Naive B cell (primary cell): ENCODE data around the gene ZNF446. TPM values are rescaled to one million over a fixed set of nuclear protein-coding genes. Genes with fewer than 3 reads are reported as not detected.
A peak's percentile ranks its signal among the peaks of the same experiment; 100 is the strongest.
"Not testable (repeated sequence)": the region's sequence is repeated elsewhere in the genome, so short reads cannot be mapped to it uniquely, and the experiment has no call there.

ENCODE experiments used
- ATAC-seq, 2 donors: fragments of 150-1000 bp; cut with Tn5 transposase; 2 replicates each; pipeline ENCODE4 v1.10.0; 2021; ENCODE audit warnings: low read depth in 2 of 2, mild to moderate bottlenecking in 2 of 2, moderate library complexity in 2 of 2
- DNase-seq: peaks from one replicate; pipeline ENCODE4 v3.0.0; 2022
- H3K27ac Mint-ChIP-seq, 6 donors: one replicate each; pipeline ENCODE4 v1.8.0; 2020 to 2022; ENCODE audit warnings: mild to moderate bottlenecking in 6 of 6, mixed read lengths in 6 of 6, moderate library complexity in 5 of 6, inconsistent platforms in 2 of 6
- H3K27me3 Mint-ChIP-seq, 3 donors: one replicate each; pipeline ENCODE4 v1.8.0; 2021 to 2022; ENCODE audit warnings: mixed read lengths in 3 of 3, mild to moderate bottlenecking in 1 of 3
- H3K36me3 Mint-ChIP-seq, 2 donors: one replicate each; pipeline ENCODE4 v1.8.0; 2020 to 2022; ENCODE audit warnings: mixed read lengths in 2 of 2, inconsistent platforms in 1 of 2, mild to moderate bottlenecking in 1 of 2
- H3K4me1 Mint-ChIP-seq, 3 donors: one replicate each; pipeline ENCODE4 v1.8.0; 2020 to 2022; ENCODE audit warnings: mixed read lengths in 3 of 3, inconsistent platforms in 1 of 3, mild to moderate bottlenecking in 1 of 3, moderate library complexity in 1 of 3
- H3K4me3 Mint-ChIP-seq, 8 donors: one replicate each; pipeline ENCODE4 v1.8.0; 2020 to 2022; ENCODE audit warnings: mild to moderate bottlenecking in 8 of 8, mixed read lengths in 8 of 8, moderate library complexity in 8 of 8, inconsistent platforms in 2 of 8
- H3K9me3 Mint-ChIP-seq, 7 donors: one replicate each; pipeline ENCODE4 v1.8.0; 2020 to 2022; ENCODE audit warnings: mixed read lengths in 7 of 7, mild to moderate bottlenecking in 5 of 7, inconsistent platforms in 2 of 7, moderate library complexity in 1 of 7
- polyA plus RNA-seq, 6 donors: library from polyadenylated mRNA; unstranded; fragments of 300-500 nt; fragmentation: Illumina TruSeq; gene quantifications; one replicate each; pipeline ENCODE4 v1.2.3, GENCODE V29; 2021; ENCODE audit warnings: low read depth in 6 of 6

Gene ZNF446
- polyA plus RNA-seq, 6 donors from 2014 or later, result 4.1 to 6.2 (median 5.0) TPM

DNA sequence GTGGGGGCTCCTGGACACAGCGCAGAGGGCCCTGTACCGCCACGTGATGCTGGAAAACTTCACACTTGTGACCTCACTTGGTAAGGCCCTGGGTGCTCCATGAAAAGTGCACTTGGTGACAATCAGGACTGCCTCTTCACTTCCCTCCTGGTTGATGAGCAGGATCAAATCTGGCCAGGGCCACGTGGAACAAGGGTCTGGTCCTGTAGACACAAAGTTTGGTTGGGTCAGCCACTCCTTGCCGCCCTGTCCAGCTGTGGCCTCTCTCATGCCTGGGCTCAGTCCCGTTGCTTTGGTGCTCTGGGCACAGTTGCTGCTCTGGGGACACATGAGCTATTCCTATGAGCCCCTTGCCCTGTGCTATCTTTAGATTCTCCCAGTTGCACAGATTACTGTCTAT is 22.4 kb upstream of the ZNF446 start:
- Mint-ChIP-seq H3K36me3 (peaks cover 0 to 20% of the 10 kb centered on the region in 2 donors), H3K9me3 (peaks cover 0 to 6% (median 0%) of the 10 kb centered on the region in 7 donors), H3K27ac (no peak overlapping the region), H3K4me3 (peak overlapping the region in 4 of 8 donors; percentile 38 to 80 (median 53)), H3K27me3 (no peaks in the 10 kb centered on the region), H3K4me1 (peaks cover 18 to 21% (median 20%) of the 10 kb centered on the region in 3 donors)
- ATAC-seq (no peak), DNase-seq (no peak)

DNA sequence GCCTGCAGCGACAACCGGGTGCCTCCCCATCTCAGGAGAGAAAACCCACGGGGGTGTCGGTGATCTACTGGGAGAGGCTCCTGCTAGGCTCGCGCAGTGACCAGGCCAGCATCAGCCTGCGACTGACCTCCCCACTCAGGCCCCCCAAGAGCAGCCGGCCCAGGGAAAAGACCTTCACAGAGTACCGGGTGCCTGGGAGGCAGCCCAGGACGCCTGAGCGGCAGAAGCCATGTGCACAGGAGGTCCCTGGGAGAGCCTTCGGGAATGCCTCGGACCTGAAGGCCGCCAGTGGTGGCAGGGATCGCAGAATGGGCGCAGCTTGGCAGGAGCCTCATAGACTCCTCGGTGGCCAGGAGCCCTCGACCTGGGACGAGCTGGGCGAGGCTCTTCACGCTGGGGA is 20.8 kb upstream of the ZNF446 start:
- no peaks in the 10 kb centered on the region for H3K27me3 Mint-ChIP-seq
- ATAC-seq (no peak), DNase-seq (no peak)
- peaks cover 0 to 2% (median 0%) of the 10 kb centered on the region in 7 donors for H3K9me3 Mint-ChIP-seq
- H3K4me1 Mint-ChIP-seq, result peaks cover 18 to 24% (median 21%) of the 10 kb centered on the region in 3 donors
- H3K27ac Mint-ChIP-seq, result no peak overlapping the region
- peaks cover 0 to 21% of the 10 kb centered on the region in 2 donors for H3K36me3 Mint-ChIP-seq
- peak overlapping the region in 1 of 8 donors; percentile 80 for H3K4me3 Mint-ChIP-seq

DNA sequence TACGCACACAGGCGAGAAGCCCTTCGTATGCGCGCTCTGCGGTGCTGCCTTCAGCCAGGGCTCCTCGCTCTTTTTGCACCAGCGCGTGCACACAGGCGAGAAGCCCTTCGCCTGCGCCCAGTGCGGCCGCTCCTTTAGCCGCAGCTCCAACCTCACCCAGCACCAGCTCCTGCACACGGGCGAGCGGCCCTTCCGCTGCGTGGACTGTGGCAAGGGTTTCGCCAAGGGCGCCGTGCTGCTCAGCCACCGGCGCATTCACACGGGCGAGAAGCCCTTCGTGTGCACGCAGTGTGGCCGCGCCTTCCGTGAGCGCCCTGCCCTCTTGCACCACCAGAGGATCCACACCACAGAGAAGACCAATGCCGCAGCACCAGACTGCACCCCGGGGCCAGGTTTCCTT is 20.0 kb upstream of the ZNF446 start:
- H3K4me1 Mint-ChIP-seq, result peaks cover 12 to 16% (median 13%) of the 10 kb centered on the region in 3 donors
- no peaks in the 10 kb centered on the region for H3K27me3 Mint-ChIP-seq
- H3K27ac Mint-ChIP-seq, result no peak overlapping the region
- H3K9me3 Mint-ChIP-seq, result peaks cover 0 to 2% (median 0%) of the 10 kb centered on the region in 7 donors
- H3K4me3 Mint-ChIP-seq, result no peak overlapping the region
- H3K36me3 Mint-ChIP-seq, result peaks cover 0 to 21% of the 10 kb centered on the region in 2 donors
- DNase-seq (no peak), ATAC-seq (no peak)

DNA sequence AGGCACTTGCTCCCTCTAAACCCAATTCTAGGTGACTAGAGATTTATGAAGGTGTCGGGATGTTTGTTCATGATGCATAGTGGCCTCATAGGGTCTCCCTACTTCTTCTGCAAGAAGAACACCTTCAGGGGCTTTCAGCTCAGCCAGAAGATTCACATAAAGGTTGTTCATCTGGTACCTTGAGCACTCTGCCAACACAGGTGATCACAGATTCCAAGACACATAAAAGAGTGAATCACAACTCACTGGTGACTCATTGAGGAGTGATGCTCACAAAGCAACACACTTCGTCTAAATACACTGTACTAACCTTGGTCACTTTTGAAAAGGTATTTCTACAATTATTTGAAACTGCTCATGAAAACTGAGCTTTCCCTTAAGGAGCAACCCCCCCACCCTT is 16.1 kb upstream of the ZNF446 start:
- DNase-seq (no peak), ATAC-seq (no peak)
- Mint-ChIP-seq H3K4me3 (no peak overlapping the region), H3K4me1 (peaks cover 0 to 11% (median 4%) of the 10 kb centered on the region in 3 donors), H3K27ac (peak overlapping the region in 1 of 6 donors; percentile 32), H3K27me3 (no peaks in the 10 kb centered on the region), H3K9me3 (peaks cover 0 to 2% (median 0%) of the 10 kb centered on the region in 7 donors), H3K36me3 (peaks cover 0 to 13% of the 10 kb centered on the region in 2 donors)

DNA sequence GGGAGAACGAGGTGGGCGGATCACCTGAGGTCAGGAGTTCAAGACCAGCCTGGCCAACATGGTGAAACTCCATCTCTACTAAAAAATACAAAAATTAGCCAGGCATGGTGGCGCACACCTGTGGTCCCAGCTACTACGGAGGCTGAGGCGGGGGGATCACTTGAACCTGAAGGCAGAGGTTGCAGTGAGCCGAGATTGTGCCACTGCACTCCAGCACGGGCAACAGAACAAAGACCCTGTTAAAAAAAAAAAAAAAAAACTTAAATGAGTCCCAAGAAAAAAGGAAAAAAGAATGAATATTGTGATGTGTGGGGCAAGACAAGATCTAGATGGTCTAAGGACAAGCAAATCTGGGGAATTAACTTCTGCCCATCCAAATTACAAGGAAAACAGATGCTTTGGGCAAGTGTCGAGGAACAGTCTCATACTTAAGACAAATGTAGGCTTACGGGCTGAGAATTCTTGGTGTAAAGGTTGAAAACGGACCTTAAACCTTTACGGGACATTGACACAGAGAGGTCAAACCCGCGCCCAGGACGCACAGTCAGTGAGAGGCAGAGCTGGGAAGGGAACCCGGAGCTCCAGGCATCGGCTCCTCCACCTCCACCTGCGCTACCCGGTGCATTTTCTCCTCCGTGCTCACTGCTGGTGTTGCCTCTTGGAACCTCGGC is 9.9 kb upstream of the ZNF446 start:
- H3K36me3 Mint-ChIP-seq, result no peaks in the 10 kb centered on the region
- DNase-seq, result no peak
- H3K4me1 Mint-ChIP-seq, result peaks cover 19 to 41% (median 19%) of the 10 kb centered on the region in 3 donors
- ATAC-seq, result peak; percentile 3 to 8
- H3K27me3 Mint-ChIP-seq, result no peaks in the 10 kb centered on the region
- no peaks in the 10 kb centered on the region for H3K9me3 Mint-ChIP-seq
- peak overlapping the region in 3 of 6 donors; percentile 74 to 91 (median 86) for H3K27ac Mint-ChIP-seq
- H3K4me3 Mint-ChIP-seq, result peak overlapping the region; percentile 84 to 93 (median 88)

DNA sequence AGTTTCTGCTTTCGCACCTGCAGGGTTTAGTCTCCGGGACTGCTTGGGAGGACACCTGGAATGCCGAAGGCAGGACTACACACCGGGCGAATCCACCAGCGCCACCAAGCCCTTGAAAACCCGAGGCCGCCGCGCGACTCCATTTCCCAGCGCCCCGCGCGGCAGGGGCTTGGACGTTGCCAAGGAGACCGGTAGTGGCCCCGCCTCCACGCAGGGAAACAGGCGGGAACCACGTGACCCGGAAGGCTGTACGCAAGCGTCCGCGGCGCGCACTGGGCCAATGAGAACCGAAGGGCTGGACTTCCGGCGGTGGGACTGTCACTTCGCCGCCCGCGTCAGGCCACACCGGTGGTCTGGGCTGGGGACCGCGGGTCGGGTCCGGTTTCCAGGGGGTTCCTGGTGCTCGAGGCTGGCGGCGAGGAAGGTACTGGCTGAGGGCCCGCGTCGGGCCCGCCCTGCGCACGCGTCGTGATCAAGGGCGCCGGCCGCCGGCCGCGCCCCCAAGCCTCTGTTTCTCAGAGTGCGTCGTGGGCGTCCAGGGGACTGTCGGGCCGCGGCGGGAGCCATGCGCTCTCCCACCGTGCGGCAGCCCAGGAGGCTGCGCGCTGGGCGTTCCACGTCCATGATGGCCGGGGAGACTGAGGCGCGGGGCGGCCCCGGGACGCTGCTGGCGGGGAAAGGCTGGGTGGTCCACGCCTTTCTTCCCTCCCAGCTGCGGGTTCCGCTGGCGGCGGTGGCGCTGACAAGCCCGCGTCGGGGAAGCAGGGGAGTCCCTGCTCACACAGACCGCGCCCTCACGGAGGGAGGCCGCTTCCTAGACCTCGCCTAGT is 9.2 kb upstream of the ZNF446 start, which contains the start of gene ZNF324:
TSS of gene ZNF324 (plus strand) at position 321 of the 830 bp plus-strand sequence. CDS start 2,106 bp downstream, outside the sequence.
- DNase-seq, result peak; percentile 95
- peak within 1 kb of the TSS; percentile 67 to 95 (median 80) for H3K27ac Mint-ChIP-seq
- H3K27me3 Mint-ChIP-seq, result no peaks in the 10 kb centered on the region
- H3K36me3 Mint-ChIP-seq, result no peaks in the 10 kb centered on the region
- H3K9me3 Mint-ChIP-seq, result no peaks in the 10 kb centered on the region
- peak within 1 kb of the TSS; percentile 84 to 94 (median 88) for H3K4me3 Mint-ChIP-seq
- peak; percentile 96 to 97 for ATAC-seq
- peaks cover 19 to 41% (median 19%) of the 10 kb centered on the region in 3 donors for H3K4me1 Mint-ChIP-seq

DNA sequence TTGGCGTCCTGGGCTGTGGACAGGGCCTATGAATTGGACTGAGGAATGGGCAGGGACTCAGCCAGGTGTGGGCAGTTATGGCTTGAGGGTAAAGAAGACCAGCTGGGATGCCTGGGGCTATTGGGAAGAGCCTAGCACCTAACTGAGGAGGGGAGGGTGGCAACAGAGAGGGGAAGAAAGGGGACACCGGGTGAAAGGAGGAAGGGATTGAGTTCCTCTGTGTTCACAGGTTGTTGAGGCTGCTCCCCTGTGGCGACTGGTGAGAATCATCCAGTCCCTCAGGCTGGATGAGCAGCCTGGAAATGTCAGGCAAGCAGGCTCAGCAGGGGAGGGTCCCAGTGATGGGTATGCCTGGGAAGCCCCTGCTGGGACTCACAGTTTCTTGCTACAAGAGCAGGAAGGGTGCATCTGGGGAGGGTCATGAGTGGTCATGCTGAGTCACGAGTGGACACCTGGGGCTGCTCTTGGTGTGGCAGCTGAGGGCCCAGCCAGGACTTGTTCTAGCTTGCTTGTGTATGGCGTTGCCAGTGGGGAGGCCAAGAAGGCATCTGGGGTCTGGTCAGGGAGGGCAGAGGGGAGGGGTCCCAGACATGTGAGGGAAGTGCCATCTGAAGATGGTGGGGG is 7.8 kb upstream of the ZNF446 start:
- H3K27ac Mint-ChIP-seq, result peak overlapping the region in 4 of 6 donors; percentile 57 to 86 (median 76)
- H3K27me3 Mint-ChIP-seq, result no peaks in the 10 kb centered on the region
- no peaks in the 10 kb centered on the region for H3K9me3 Mint-ChIP-seq
- H3K4me3 Mint-ChIP-seq, result peak overlapping the region; percentile 43 to 94 (median 86)
- H3K36me3 Mint-ChIP-seq, result no peaks in the 10 kb centered on the region
- ATAC-seq (no peak), DNase-seq (no peak)
- H3K4me1 Mint-ChIP-seq, result peaks cover 19 to 41% (median 19%) of the 10 kb centered on the region in 3 donors

DNA sequence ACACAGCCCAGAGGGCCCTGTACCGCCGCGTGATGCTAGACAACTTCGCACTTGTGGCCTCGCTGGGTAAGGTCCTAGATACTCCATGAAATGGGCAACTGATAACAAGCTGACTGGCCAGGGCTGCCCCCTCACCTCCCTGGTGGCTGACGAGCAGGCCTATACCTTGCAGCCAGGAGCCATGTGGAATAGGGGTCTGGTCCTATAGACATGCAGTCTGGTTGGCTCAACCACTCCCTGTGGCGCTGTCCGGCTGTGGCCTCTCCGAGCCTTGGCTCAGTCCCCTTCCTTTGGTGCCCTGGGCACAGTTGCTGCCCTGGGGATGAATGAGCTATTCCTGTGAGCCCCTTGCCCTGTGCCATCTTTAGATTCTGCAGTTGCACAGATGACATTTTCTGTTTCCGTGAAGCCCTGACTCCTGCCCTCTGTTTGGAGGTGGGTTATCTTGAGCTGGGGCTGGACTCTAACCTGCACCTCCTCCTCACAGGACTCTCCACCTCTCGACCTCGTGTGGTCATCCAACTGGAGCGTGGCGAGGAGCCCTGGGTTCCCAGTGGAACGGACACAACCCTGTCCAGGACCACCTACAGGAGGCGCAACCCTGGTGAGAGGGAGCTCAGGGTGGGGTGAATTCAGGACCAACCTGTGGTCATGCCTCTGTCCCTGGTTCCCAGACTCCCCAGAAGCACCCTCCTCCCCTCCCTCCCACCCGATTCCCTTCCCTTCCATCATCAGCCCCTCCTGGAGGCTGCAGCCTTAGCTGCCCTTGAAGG is 6.7 kb upstream of the ZNF446 start:
- H3K9me3 Mint-ChIP-seq, result no peaks in the 10 kb centered on the region
- H3K27ac Mint-ChIP-seq, result no peak overlapping the region
- ATAC-seq (no peak), DNase-seq (no peak)
- H3K4me3 Mint-ChIP-seq, result peak overlapping the region in 6 of 8 donors; percentile 5 to 94 (median 73)
- peaks cover 19 to 40% (median 19%) of the 10 kb centered on the region in 3 donors for H3K4me1 Mint-ChIP-seq
- H3K27me3 Mint-ChIP-seq, result no peaks in the 10 kb centered on the region
- no peaks in the 10 kb centered on the region for H3K36me3 Mint-ChIP-seq

DNA sequence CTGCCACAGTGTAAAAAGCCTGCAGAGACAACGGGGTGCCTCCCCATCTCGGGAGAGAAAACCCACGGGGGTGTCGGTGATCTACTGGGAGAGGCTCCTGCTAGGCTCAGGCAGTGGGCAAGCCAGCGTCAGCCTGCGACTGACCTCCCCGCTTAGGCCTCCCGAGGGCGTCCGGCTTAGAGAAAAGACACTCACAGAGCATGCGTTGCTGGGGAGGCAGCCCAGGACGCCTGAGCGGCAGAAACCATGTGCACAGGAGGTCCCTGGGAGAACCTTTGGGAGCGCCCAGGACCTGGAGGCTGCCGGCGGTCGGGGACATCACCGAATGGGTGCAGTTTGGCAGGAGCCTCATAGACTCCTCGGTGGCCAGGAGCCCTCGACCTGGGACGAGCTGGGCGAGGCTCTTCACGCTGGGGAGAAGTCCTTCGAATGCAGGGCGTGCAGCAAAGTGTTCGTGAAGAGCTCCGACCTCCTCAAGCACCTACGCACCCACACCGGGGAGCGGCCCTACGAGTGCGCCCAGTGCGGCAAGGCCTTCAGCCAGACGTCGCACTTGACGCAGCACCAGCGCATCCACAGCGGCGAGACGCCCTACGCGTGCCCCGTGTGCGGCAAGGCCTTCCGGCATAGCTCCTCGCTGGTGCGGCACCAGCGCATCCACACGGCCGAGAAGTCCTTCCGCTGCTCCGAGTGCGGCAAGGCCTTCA is 5.2 kb upstream of the ZNF446 start:
- peaks cover 19 to 44% (median 19%) of the 10 kb centered on the region in 3 donors for H3K4me1 Mint-ChIP-seq
- not testable (repeated sequence) for H3K27me3 Mint-ChIP-seq, ATAC-seq, H3K27ac Mint-ChIP-seq, H3K36me3 Mint-ChIP-seq, DNase-seq, H3K9me3 Mint-ChIP-seq
- H3K4me3 Mint-ChIP-seq, result peak overlapping the region in 2 of 8 donors; percentile 51 to 82

DNA sequence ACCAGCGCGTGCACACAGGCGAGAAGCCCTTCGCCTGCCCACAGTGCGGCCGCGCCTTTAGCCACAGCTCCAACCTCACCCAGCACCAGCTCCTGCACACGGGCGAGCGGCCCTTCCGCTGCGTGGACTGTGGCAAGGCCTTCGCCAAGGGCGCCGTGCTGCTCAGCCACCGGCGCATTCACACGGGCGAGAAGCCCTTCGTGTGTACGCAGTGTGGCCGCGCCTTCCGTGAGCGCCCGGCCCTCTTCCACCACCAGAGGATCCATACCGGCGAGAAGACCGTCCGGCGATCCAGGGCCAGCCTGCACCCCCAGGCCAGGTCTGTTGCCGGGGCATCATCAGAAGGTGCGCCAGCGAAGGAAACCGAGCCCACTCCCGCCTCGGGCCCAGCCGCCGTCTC is 4.4 kb upstream of the ZNF446 start:
- Mint-ChIP-seq H3K27ac (no peak overlapping the region), H3K4me1 (peaks cover 19 to 40% (median 19%) of the 10 kb centered on the region in 3 donors), H3K4me3 (no peak overlapping the region), H3K36me3 (no peaks in the 10 kb centered on the region), H3K27me3 (no peaks in the 10 kb centered on the region), H3K9me3 (no peaks in the 10 kb centered on the region)
- DNase-seq (no peak), ATAC-seq (no peak)

DNA sequence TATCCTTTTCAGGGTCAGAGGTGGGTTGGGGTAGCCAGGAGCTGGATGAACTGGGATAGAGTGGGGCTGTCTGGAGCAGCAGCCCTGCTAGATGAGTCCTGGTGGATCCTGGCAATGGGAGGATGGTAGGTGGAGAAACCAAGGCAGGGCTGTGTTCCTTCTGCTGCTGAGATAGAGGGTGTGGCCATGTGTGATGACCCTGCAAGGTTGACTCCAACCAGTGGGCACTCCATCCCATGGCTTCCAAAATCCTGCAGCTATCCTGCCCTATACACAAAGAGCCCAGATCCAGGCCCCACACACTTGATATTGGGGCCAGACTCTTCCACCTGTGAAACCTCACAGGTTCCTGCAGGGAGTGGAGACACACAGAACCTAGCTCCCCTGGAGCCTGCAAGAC is 2.4 kb upstream of the ZNF446 start:
- Mint-ChIP-seq H3K36me3 (no peaks in the 10 kb centered on the region), H3K9me3 (no peaks in the 10 kb centered on the region), H3K27me3 (no peaks in the 10 kb centered on the region), H3K27ac (peak overlapping the region in 2 of 6 donors; percentile 19 to 95), H3K4me3 (peak overlapping the region in 4 of 8 donors; percentile 41 to 97 (median 82)), H3K4me1 (peaks cover 9 to 35% (median 14%) of the 10 kb centered on the region in 3 donors)
- ATAC-seq (no peak), DNase-seq (no peak)

DNA sequence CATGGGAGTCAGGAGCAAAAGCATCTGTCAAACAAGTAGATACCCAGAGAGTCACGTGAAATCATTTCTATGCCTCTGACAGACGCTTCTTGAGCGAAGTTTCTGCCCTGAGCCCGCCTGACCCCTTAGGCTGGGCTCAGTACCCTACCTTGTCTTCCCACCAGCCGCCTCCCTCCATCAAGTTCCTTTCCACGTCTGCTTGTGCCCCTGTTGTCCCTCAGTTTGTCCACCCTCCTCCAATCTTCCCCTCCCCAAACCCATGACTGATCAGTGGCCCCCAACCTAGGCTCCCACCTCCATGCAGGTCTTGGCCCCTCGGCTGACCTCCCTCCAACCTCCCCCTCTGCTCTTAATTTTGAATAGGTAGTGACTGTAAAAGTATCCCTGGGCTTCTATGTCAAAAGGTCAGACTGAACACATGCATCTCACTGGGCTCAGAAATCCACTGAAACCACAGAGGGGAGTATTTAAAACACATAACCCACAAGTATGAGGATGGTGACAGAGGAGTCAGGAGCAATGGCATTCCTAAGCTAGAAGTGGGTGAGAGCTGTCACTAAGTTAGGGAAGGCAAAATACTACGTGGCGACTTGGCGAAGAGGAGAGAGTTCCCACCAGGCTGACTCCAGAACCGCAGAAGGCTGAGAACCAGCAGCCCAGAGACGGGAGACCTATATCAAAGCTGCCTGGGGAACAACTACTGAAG is 1.7 kb upstream of the ZNF446 start:
- H3K9me3 Mint-ChIP-seq, result no peaks in the 10 kb centered on the region
- H3K4me3 Mint-ChIP-seq, result peak overlapping the region in 6 of 8 donors; percentile 2 to 97 (median 80)
- H3K36me3 Mint-ChIP-seq, result no peaks in the 10 kb centered on the region
- H3K27me3 Mint-ChIP-seq, result no peaks in the 10 kb centered on the region
- H3K27ac Mint-ChIP-seq, result peak overlapping the region in 4 of 6 donors; percentile 52 to 99 (median 92)
- ATAC-seq, result no peak
- no peak for DNase-seq
- peaks cover 13 to 32% (median 13%) of the 10 kb centered on the region in 3 donors for H3K4me1 Mint-ChIP-seq
